HepG2 (cell line): ENCODE results near the gene MED9.

ENCODE experiments used
- CREB1 ChIP-seq, 2 experiments: fragments of 450-650 bp in 1 of 2; IDR thresholded peaks; 2 replicates each; pipeline ENCODE4 v1.6.1; 2016 to 2017; ENCODE audit warnings: control low read depth in 1 of 2, mild to moderate bottlenecking in 1 of 2, missing compliant biosample characterization in 1 of 2, missing genetic modification characterization in 1 of 2
- CTCF ChIP-seq: sonication (generic); formaldehyde crosslinking; IDR thresholded peaks from 2 replicates; pipeline ENCODE4 v1.5.0; 2020; ENCODE audit warnings: mild to moderate bottlenecking, missing genetic modification reagents, moderate library complexity
- FOXJ3 ChIP-seq: sonication (generic); formaldehyde crosslinking; IDR thresholded peaks from 2 replicates; pipeline ENCODE4 v1.4.0; 2020; ENCODE audit warnings: missing genetic modification reagents, mild to moderate bottlenecking, borderline replicate concordance
- HCFC1 ChIP-seq: fragments of 150-350 bp; IDR thresholded peaks from 2 replicates; pipeline ENCODE4 v1.6.1; 2014; ENCODE audit warnings: low read depth, low read length
- MZF1 ChIP-seq: sonication (generic); formaldehyde crosslinking; IDR thresholded peaks from 2 replicates; pipeline ENCODE4 v1.8.1; 2023; ENCODE audit warnings: mild to moderate bottlenecking, missing genetic modification reagents, borderline replicate concordance
- POLR2AphosphoS5 ChIP-seq: IDR thresholded peaks from 2 replicates; pipeline ENCODE4 v1.6.1; 2012; ENCODE audit warnings: low read depth, low read length
- TBX3 ChIP-seq: fragments of 450-650 bp; IDR thresholded peaks from 2 replicates; pipeline ENCODE4 v1.6.1; 2017; ENCODE audit warnings: antibody characterized with exemption, mild to moderate bottlenecking, inconsistent platforms, borderline replicate concordance
- ZNF318 ChIP-seq: sonication (generic); formaldehyde crosslinking; IDR thresholded peaks from 2 replicates; pipeline ENCODE4 v1.4.0; 2020; ENCODE audit warnings: mild to moderate bottlenecking, missing genetic modification reagents
- ZNF431 ChIP-seq: sonication (generic); formaldehyde crosslinking; IDR thresholded peaks from 2 replicates; pipeline ENCODE4 v1.9.0; 2022; ENCODE audit warnings: missing genetic modification reagents, low read depth, mild to moderate bottlenecking, borderline replicate concordance
- ZNF703 ChIP-seq: sonication (generic); formaldehyde crosslinking; IDR thresholded peaks from 2 replicates; pipeline ENCODE4 v1.5.1; 2020; ENCODE audit warnings: missing genetic modification reagents, mild to moderate bottlenecking, moderate library complexity, borderline replicate concordance

GRCh38 chr17:17497845-17498520 lies 21.2 kb downstream of the MED9 start:
- no peak for TF ChIP-seq MZF1 (CRISPR knock-in tag)
- no peak for TF ChIP-seq POLR2AphosphoS5
- TF ChIP-seq FOXJ3 (CRISPR knock-in tag), result no peak
- TF ChIP-seq TBX3, result no peak
- TF ChIP-seq ZNF431 (CRISPR knock-in tag), result no peak
- no peak for TF ChIP-seq HCFC1
- no peak for TF ChIP-seq ZNF318
- no peak for TF ChIP-seq ZNF703 (CRISPR knock-in tag)
- no peak for TF ChIP-seq CREB1 (IDR thresholded peaks at IDR 0.05)
- TF ChIP-seq CREB1 (CRISPR knock-in tag; IDR thresholded peaks at IDR 0.05), result no peak
- no peak for TF ChIP-seq CTCF
